ENCODE data around the gene WDR87.

GRCh38 chr19:37951816-37952210 is 45.4 kb upstream of the WDR87 start:
- TF ChIP-seq EP300 (IDR thresholded peaks at IDR 0.05; ENCODE audit: low read length) (no peak), ZNF274 (IDR thresholded peaks at IDR 0.05; ENCODE audit: borderline replicate concordance, low read depth, low read length) (no peak)

Measured in K562 (cell line).